ENCODE measurements around the gene C11orf65. TPM values are rescaled to one million over a fixed set of nuclear protein-coding genes. Genes with fewer than 3 reads are reported as not detected.
"Not testable (repeated sequence)": the region's sequence is repeated elsewhere in the genome, so short reads cannot be mapped to it uniquely, and the experiment has no call there.

C11orf65 gene
- total RNA-seq, 2 donors from 2014 or later, result 0.18 to 4.3 TPM

- H3K36me3 ChIP-seq, result no peaks in the 10 kb centered on the region
- DNase-seq (ENCODE audit: low spot score), result no peak
- TF ChIP-seq POLR2A (IDR thresholded peaks at IDR 0.05) (no peak), CTCF (IDR thresholded peaks at IDR 0.05) (no peak), POLR2AphosphoS5 (IDR thresholded peaks at IDR 0.05) (no peak)
- H3K27ac ChIP-seq, result no peak overlapping the region
- H3K27me3 ChIP-seq (replicated peaks; ENCODE audit: insufficient read depth), result no peaks in the 10 kb centered on the region
- 39% methylated on average over 1 of the region's 1 CpG for whole genome bisulfite sequencing
- no peak overlapping the region for H3K4me3 ChIP-seq
- H3K4me1 ChIP-seq (replicated peaks), result no peaks in the 10 kb centered on the region
- intact Hi-C loops (cut with DNase I), result no loop called here
- H3K9me3 ChIP-seq, result no peaks in the 10 kb centered on the region
Measured at GRCh38 chr11:108403052-108403451, 64.3 kb downstream of the C11orf65 start.

GRCh38 chr11:108402241-108402640 is 65.1 kb downstream of the C11orf65 start:
- no peak for DNase-seq (ENCODE audit: low spot score)
- Histone ChIP-seq H3K9me3 (no peaks in the 10 kb centered on the region), H3K36me3 (no peaks in the 10 kb centered on the region), H3K4me3 (no peak overlapping the region), H3K27ac (no peak overlapping the region), H3K27me3 (replicated peaks; ENCODE audit: insufficient read depth) (no peaks in the 10 kb centered on the region), H3K4me1 (replicated peaks) (no peaks in the 10 kb centered on the region)
- WGBS, result 95% methylated on average over 1 of the region's 1 CpG
- TF ChIP-seq POLR2AphosphoS5 (IDR thresholded peaks at IDR 0.05), result no peak
- no peak for TF ChIP-seq POLR2A (IDR thresholded peaks at IDR 0.05)
- intact Hi-C loops (cut with DNase I), result no loop called here

GRCh38 chr11:108398439-108398838 is 68.9 kb downstream of the C11orf65 start:
- Histone ChIP-seq H3K9me3 (no peaks in the 10 kb centered on the region), H3K36me3 (no peaks in the 10 kb centered on the region), H3K27ac (no peak overlapping the region), H3K27me3 (replicated peaks; ENCODE audit: insufficient read depth) (no peaks in the 10 kb centered on the region), H3K4me1 (replicated peaks) (no peaks in the 10 kb centered on the region), H3K4me3 (no peak overlapping the region)
- intact Hi-C loops (cut with DNase I), result no loop called here
- DNase-seq (ENCODE audit: low spot score), result no peak
- no peak for TF ChIP-seq POLR2AphosphoS5 (IDR thresholded peaks at IDR 0.05)
- WGBS, result 81% methylated on average over 6 of the region's 6 CpGs

GRCh38 chr11:108396672-108397071 is 70.7 kb downstream of the C11orf65 start:
- H3K9me3 ChIP-seq; H3K27ac ChIP-seq; H3K36me3 ChIP-seq; H3K27me3 ChIP-seq (replicated peaks; ENCODE audit: insufficient read depth); H3K4me3 ChIP-seq; DNase-seq (ENCODE audit: low spot score); intact Hi-C loops (cut with DNase I); H3K4me1 ChIP-seq (replicated peaks): not testable (repeated sequence)
- WGBS, result 93% methylated on average over 6 of the region's 6 CpGs

GRCh38 chr11:108394744-108395284 is 72.5 kb downstream of the C11orf65 start:
- Histone ChIP-seq H3K4me3 (no peak overlapping the region), H3K4me1 (replicated peaks) (no peaks in the 10 kb centered on the region), H3K27ac (no peak overlapping the region), H3K36me3 (no peaks in the 10 kb centered on the region), H3K27me3 (replicated peaks; ENCODE audit: insufficient read depth) (no peaks in the 10 kb centered on the region), H3K9me3 (no peaks in the 10 kb centered on the region)
- intact Hi-C loops (cut with DNase I), result no loop called here
- DNase-seq (ENCODE audit: low spot score), result no peak
- WGBS, result 96% methylated on average over 4 of the region's 4 CpGs
- TF ChIP-seq POLR2A (IDR thresholded peaks at IDR 0.05) (no peak), CTCF (IDR thresholded peaks at IDR 0.05) (no peak), POLR2AphosphoS5 (IDR thresholded peaks at IDR 0.05) (no peak)

GRCh38 chr11:108393046-108393445 is 74.3 kb downstream of the C11orf65 start:
- H3K4me3 ChIP-seq, result no peak overlapping the region
- no peaks in the 10 kb centered on the region for H3K9me3 ChIP-seq
- no peak for DNase-seq (ENCODE audit: low spot score)
- no peaks in the 10 kb centered on the region for H3K27me3 ChIP-seq (replicated peaks; ENCODE audit: insufficient read depth)
- no peaks in the 10 kb centered on the region for H3K4me1 ChIP-seq (replicated peaks)
- H3K27ac ChIP-seq, result no peak overlapping the region
- no peak for TF ChIP-seq POLR2AphosphoS5 (IDR thresholded peaks at IDR 0.05)
- no peak for TF ChIP-seq POLR2A (IDR thresholded peaks at IDR 0.05)
- no peak for TF ChIP-seq CTCF (IDR thresholded peaks at IDR 0.05)
- 58% methylated on average over 1 of the region's 1 CpG for WGBS
- H3K36me3 ChIP-seq, result no peaks in the 10 kb centered on the region
- intact Hi-C loops (cut with DNase I), result no loop called here

Data from prostate gland (tissue), 2 donors.